H54 (cell line): ENCODE data around the gene EIF5A.

Experiments used
- DNase-seq: peaks from one replicate; pipeline ENCODE4 v3.0.0; 2011; ENCODE audit warnings: low spot score, mixed read lengths; ENCODE audit not compliant: insufficient read length
- FAIRE-seq: peaks from 3 replicates; lab custom pipeline; 2011; peaks lifted over from hg19 to GRCh38; lab: Jason Lieb, UNC
- POLR2A ChIP-seq: IDR thresholded peaks from 2 replicates; pipeline ENCODE4 v1.6.1; 2011; ENCODE audit warnings: low read depth, mild to moderate bottlenecking, low read length

EIF5A gene

DNA sequence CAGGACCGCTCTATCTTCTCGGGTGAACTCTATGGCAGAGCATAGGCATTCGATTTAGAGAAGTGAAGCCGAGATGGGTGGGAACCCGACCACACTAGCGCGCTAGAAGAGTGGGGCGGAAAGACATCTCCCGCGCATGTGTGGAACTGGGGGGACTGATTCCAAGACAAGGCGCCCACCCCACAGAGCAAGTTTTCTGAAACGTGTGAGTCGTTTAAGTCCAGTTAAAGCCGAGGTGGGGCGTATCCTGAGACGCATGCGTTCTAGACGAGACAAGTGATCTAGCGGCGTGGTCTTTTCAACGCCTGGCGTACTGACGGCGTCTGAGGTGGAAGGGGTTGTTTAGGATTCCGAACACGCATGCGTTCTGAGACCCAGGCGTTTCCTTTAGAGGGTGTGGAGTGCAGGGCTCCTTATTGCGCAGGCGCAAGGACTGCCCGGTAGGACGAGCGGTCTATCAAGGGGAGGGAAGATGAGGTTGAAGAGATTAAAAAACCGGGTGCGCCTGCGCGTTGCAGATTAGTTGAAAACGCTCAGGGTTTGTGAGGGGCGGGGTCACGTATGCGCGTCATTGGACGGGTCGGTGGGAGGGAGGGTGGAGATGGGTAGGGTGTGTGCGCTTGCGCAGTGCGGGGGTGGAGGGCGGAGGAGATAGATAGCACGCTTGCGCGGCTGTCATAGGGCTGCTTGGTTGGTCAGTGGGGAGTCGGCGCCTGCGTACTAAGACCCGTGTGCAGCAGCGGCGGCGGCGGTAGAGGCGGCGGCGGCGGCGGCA lies at the start of gene EIF5A:
EIF5A (plus strand) TSS at position 718 of the 775 bp plus-strand sequence. CDS start 2,008 bp downstream, outside the sequence.
- FAIRE-seq = peak; percentile 88
- TF ChIP-seq POLR2A = peak; percentile 55

DNA sequence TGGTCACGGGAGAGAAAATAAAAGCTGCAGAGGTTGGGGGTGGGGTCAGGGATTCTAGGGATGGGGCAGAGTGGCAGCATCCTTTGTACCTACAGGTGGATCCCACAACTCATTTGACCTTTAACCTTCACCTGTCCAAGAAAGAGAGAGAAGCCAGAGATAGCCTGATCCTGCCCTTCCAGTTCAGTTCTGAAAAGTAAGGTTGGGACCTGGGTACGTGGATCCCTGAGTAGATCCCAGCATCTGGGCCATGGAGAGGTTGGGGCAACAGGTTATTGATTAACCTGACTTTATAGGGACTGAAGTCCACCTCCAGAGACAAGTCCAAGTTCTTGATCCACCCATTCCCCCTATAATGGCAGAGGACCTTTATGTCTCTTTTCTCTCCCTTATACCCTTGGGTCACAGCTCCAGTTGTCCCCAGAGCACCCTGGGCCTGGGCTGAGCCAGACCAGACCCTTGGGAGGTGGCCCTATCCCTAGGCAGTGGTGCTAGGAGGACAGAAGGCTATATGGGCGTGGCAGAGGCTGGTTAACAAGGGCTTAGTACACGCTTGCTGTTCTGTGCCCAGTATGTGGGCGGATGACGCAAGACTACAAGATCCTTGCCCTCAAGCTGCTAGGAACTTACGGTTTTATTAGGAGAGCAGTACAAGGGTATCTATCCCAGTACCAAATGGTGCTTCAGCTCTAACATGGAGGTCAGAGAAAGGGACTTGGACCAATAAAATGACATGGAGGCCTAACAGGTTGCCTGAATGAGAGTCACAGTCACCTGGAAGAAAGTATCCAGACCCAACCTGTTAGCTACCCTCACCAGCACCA lies 48.5 kb upstream of the EIF5A start:
- DNase-seq (no peak), FAIRE-seq (no peak)
- no peak for TF ChIP-seq POLR2A

More for the DNA sequence above, at the start of gene EIF5A:
- peak; percentile 99 for DNase-seq

DNA sequence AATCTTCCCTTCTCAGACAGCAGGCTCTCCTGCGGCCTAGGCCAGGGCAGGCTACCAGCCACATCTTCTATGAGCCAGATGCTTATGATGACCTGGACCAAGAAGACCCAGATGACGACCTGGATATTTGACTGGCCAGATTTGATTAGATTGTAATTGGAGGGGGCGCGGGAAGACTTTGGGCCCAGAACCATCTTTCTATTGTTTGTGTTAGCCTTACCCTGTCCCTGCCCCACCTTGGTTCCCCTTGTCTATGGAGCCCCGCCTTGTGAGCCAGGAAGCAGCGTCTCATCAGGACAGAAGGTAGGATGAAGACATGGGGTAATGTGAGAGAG lies 47.9 kb upstream of the EIF5A start:
- no peak for DNase-seq
- no peak for TF ChIP-seq POLR2A
- FAIRE-seq = no peak

DNA sequence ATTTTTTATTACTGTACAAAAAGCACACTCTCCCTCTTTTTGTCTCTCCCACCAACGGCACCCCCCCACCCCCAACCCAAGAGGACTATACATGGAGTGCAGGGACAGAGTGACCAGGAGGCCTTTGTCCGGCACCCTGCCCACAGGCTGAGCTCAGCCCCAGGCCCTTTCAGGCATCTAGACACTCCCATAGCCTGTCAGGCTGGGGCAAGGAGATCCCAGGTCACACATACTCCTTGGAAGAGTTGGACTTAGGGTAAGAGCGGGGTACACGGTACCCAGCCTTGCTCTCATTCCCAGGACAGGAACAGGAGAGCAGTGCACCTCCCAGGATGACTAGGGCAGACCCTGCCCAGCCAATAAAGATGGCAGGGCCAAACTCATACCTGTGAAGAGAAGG lies 47.3 kb upstream of the EIF5A start:
- DNase-seq = no peak
- TF ChIP-seq POLR2A = no peak
- FAIRE-seq = no peak

DNA sequence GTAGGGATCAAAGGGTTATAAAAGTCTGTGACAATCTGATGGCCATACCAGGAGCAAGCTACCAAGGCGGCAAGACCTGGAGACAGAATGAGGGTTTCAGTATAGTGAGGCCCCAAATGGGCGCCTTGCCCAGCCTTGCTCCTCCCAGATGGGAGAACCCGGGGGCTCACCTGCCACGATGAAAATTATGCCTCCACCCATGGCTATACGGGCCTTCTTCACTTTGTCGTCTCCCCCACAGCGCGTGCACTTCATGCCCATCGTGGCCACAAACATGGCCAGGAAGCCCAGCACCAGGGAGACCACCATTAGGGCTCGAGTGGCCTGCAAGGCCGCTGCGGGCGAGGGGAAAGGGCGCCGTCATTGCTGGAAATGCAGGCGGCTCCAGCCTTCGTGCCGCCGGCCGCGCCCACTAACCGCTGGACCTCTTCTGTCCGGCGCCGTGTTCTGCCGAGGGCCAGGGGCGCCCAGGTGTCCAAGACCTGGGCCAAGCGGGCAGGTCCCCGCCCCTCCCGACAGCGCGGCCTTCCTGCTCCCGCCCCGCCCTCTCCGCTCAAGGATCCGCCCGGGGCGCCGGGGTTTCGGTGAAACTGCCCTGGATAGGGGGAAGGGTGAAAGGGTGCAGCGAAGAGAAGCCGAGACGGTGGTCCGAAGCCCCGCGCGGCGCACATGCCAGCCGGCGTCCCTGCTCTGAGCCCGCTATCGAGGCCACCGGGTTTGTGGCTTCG lies 46.6 kb upstream of the EIF5A start:
- DNase-seq = no peak
- no peak for FAIRE-seq

DNA sequence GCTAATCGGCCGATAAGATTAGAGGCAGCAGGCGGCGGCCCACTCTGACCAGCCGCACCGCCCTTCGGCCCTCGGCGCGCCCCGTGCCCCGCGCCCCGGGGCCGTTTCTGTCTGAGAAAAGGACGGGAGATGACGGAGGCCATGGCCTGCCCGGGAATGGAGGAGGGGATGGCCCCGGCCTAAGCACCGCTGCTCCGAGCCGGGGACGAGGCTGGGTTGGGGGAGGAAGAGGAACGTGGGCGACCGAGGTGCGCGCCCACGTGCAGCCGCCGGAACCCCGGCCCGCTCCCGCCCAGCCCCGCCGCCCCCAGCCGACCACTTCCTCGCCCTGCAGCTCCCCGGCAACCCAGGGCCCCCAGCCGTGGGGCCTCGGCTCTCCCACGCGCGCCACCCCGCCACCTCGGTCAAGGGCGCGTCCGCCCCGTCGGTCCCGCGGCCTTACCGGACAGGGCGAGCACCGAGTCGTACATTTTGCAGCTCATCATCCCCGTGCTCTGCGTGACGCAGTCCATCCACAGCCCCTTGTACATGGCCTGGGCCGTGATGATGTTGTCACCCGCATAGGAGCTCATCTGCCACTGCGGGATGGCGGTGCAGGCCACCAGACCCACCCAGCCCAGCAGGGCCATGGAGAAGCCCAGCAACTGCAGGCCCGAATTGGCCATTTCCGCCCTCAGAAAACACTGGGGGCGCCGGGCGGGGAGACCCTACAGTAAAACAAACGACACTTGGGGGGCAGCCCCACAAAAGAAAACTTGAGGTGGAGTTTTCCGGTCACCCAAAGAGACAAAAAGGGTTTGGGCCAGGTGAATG lies 45.8 kb upstream of the EIF5A start:
- FAIRE-seq (no peak), DNase-seq (no peak)
- TF ChIP-seq POLR2A = no peak

More for the DNA sequence above, 46.6 kb upstream of the EIF5A start:
- no peak for TF ChIP-seq POLR2A

DNA sequence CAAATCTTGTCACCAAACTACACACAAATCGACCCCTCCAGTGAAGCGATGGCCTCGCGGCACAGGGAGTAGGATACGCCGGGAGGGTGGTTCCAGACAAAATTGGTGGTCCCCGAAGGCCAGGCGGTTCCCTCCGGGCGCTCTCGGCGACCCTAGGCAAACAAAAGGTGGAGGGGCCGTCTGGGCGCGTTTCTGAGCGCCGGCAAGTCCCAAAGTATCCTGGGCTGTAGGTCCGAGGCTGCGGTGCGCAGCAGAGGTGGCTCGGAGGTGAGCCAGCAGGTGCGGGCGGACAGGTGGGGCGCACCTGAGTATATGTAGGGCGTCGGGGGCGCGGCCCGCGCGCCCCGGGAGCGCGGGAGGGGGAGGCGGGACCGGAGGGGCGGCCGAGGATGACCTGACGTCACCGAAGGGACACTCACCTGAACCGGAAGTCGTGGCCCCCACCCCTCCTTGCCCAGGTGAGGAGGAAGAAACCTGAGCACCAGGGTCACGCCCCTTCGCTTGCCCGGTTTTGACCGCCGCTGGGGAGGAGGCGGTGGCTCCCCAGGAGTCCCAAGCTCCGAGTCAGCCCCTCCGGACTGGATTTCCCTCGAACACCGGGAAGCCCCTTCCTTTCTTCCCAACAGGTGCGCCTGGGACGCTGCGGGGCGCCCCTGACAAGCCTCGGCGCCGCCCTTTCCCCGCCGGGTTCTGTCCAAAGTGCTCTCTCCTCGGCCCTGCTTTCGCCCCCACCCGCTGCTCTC lies 45.1 kb upstream of the EIF5A start, which contains the start of gene CLDN7:
CLDN7 (minus strand) TSS at position 287 of the 743 bp plus-strand sequence. CDS start 435 bp downstream, outside the sequence.
- FAIRE-seq = no peak
- no peak for DNase-seq
- TF ChIP-seq POLR2A = no peak

DNA sequence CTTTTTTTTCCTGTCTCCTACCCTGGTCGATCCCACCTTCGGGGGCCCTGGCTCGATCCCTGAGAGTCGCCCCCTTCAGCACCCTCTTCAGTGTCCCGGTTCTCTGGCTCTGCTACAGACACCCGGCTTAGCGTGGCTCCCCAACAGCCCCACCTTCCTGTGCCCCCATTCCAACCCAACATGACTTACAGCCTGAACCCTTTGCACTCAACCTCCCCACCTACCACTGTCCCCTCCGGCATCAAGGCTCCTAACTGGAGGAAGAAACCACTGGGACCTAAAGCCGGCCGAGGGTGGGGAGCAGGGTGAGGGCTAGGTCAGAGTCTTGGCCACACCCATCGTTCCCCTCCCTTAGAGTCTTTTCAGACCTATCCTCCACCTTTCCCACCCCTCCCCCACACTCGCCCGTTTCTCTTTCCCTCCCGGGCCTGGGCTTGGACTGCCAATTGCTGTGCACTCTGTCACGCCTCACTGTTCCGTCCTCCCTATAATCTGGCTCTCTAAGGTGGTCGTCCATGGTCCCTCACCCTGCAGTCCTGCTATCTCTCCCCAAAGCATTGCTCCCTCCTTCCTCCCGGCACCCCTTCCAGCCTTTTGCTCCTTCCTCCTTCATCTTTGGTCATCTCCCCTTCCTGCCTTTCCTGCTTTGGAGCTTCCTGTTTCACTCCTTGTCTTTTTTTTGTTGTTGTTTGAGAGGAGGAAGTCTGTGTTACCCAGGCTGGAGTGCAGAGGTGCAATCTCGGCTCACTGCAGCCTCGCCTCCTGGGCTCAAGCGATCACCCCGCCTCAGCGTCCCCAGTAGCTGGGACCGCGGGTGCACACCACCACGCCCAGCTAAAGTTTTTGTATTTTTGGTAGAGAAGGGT lies 44.3 kb upstream of the EIF5A start:
- no peak for DNase-seq
- no peak for FAIRE-seq
- no peak for TF ChIP-seq POLR2A

DNA sequence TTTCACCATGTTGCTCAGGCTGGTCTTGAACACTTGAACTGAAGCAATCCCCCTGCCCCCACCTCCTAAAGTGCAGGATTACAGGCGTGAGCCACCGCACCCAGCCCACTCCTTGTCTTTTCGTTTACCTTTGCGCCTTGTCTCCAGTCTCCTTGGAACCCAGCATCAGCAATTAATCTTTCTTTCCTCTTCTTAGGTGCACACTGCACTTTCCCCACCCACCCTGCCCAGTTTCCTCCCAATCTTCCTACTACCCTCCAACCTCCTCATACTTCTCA lies 43.7 kb upstream of the EIF5A start:
- FAIRE-seq = no peak
- no peak for DNase-seq
- TF ChIP-seq POLR2A = no peak

DNA sequence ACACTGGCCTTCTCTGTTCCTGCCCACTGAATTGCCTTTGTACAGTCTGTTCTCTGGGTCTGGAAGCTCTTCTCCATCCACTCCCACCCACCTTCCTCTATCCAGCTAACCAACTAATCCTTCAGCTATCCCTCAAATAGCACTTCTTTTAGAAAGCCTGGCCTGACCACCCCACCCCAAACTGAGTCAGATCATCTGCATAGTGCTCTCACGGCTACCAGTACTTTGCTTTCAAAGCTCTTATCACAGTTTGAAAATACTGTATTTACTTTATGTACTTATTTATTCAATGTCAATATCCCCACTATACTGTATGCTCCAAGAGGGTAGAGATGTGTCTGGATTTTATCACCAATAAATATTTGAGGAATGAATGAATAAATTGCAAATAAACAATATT lies 40.6 kb upstream of the EIF5A start:
- DNase-seq (no peak), FAIRE-seq (no peak)
- no peak for TF ChIP-seq POLR2A

DNA sequence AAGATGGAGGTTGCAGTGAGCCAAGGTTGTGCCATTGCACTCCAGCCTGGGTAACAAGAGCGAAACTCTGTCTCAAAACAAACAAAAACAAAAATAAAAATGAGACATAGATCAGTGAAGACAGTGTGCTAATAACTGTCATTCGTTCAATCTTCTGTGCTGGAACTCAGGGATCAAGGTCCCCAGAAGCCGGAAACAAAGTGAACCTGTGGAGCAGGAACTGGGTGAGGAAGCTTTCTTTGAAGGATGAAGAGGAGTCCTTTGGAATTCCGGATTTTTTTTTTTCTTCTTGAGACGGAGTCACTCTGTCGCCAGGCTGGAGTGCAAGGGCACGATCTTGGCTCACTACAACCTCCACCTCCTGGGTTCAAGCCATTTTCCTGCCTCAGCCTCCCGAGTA lies 28.0 kb upstream of the EIF5A start:
- FAIRE-seq (no peak), DNase-seq (no peak)
- no peak for TF ChIP-seq POLR2A

DNA sequence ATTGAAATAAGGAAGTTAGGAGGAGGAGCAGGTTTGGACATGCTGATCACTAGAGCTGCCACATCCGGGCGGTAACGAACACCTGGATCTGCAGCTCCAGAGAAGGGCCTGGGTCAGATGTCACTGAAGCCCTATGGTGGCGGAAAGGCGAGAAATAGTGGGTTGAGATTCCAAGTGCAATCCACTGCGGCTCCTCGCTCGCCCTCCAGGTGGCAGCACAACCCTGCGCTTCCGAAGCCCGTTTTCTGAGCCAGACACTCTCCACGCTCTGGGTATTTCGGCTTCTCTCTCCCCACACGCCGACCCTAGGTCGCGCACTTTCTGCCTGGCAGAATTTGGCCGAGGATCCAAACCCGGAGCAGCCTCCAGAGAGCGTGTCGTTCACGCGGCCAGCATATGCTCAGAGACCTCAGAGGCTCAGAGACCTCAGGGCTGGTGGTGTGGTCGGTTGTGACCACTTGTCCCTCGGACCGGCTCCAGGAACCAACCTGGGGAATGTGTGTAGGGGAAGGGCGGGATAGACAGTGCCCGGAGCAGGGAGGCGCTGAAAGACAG lies 26.8 kb upstream of the EIF5A start:
- FAIRE-seq = peak; percentile 58
- DNase-seq = peak; percentile 79
- TF ChIP-seq POLR2A = no peak
